Calu3 (cell line): Measurements from ENCODE around the gene SPSB3. TPM values are rescaled to one million over a fixed set of nuclear protein-coding genes. Genes with fewer than 3 reads are reported as not detected.

Experiments used
- BruUV-seq: library from RNA; stranded (reverse); fragments of 400-500 nt; replicated peaks from 2 replicates; lab custom pipeline; 2021; lab: Mats Ljungman, UMichigan
- CTCF ChIA-PET: fragments of 300-600 bp; sonication (Branson Sonifier 250); formaldehyde crosslinking; loops from one replicate; lab custom pipeline; 2022; ENCODE audit warnings: antibody characterized with exemption; lab: Charles Lee
- DNase-seq: peaks from one replicate; pipeline ENCODE4 v3.0.0; 2022
- H3K27ac Mint-ChIP-seq: one replicate; pipeline ENCODE4 v1.8.0; 2022; ENCODE audit warnings: mixed read lengths; ENCODE audit not compliant: unreplicated experiment
- H3K27me3 Mint-ChIP-seq: one replicate; pipeline ENCODE4 v1.8.0; 2022; ENCODE audit warnings: mixed read lengths; ENCODE audit not compliant: unreplicated experiment
- H3K36me3 Mint-ChIP-seq: one replicate; pipeline ENCODE4 v1.8.0; 2022; ENCODE audit warnings: mild to moderate bottlenecking, moderate library complexity, mixed read lengths; ENCODE audit not compliant: insufficient read depth, unreplicated experiment
- H3K4me1 Mint-ChIP-seq: one replicate; pipeline ENCODE4 v1.8.0; 2022; ENCODE audit warnings: mild to moderate bottlenecking, low read depth, mixed read lengths; ENCODE audit not compliant: unreplicated experiment
- H3K4me3 Mint-ChIP-seq: one replicate; pipeline ENCODE4 v1.8.0; 2022; ENCODE audit warnings: mild to moderate bottlenecking, low read depth, moderate library complexity, mixed read lengths; ENCODE audit not compliant: unreplicated experiment
- H3K9me3 Mint-ChIP-seq: one replicate; pipeline ENCODE4 v1.8.0; 2022; ENCODE audit warnings: low read depth, mixed read lengths; ENCODE audit not compliant: unreplicated experiment
- intact Hi-C: fragments of 100-400 bp; cut with micrococcal nuclease; formaldehyde crosslinking; loops from one replicate; pipeline ENCODE4 v1.10.0; 2022; ENCODE audit not compliant: unreplicated experiment
- total RNA-seq: library from RNA; stranded (reverse); gene quantifications from 2 replicates; pipeline ENCODE4 v1.2.3, GENCODE V29; 2022
- TF ChIP-seq, protein P1 (sequence below): fragments of 200-600 bp; IDR thresholded peaks from one replicate; pipeline ENCODE4 v1.8.0; 2022; ENCODE audit warnings: antibody characterized with exemption; ENCODE audit not compliant: unreplicated experiment

Gene SPSB3
- total RNA-seq, 1 experiment from 2014 or later: 44.3 TPM

- Mint-ChIP-seq H3K27ac (no peak overlapping the region), H3K27me3 (no peaks in the 10 kb centered on the region), H3K4me1 (peaks cover 8% of the 10 kb centered on the region), H3K36me3 (peaks cover 64% of the 10 kb centered on the region), H3K9me3 (no peaks in the 10 kb centered on the region), H3K4me3 (no peak overlapping the region)
- CTCF ChIA-PET: no interaction called here
- no peak for DNase-seq
- TF ChIP-seq, protein P1, sequence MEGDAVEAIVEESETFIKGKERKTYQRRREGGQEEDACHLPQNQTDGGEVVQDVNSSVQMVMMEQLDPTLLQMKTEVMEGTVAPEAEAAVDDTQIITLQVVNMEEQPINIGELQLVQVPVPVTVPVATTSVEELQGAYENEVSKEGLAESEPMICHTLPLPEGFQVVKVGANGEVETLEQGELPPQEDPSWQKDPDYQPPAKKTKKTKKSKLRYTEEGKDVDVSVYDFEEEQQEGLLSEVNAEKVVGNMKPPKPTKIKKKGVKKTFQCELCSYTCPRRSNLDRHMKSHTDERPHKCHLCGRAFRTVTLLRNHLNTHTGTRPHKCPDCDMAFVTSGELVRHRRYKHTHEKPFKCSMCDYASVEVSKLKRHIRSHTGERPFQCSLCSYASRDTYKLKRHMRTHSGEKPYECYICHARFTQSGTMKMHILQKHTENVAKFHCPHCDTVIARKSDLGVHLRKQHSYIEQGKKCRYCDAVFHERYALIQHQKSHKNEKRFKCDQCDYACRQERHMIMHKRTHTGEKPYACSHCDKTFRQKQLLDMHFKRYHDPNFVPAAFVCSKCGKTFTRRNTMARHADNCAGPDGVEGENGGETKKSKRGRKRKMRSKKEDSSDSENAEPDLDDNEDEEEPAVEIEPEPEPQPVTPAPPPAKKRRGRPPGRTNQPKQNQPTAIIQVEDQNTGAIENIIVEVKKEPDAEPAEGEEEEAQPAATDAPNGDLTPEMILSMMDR: no peak
- intact Hi-C loops: no loop called here
- no TSS peak for BruUV-seq
Measured at GRCh38 chr16:1766231-1766630, 16.1 kb downstream of the SPSB3 start.

DNA sequence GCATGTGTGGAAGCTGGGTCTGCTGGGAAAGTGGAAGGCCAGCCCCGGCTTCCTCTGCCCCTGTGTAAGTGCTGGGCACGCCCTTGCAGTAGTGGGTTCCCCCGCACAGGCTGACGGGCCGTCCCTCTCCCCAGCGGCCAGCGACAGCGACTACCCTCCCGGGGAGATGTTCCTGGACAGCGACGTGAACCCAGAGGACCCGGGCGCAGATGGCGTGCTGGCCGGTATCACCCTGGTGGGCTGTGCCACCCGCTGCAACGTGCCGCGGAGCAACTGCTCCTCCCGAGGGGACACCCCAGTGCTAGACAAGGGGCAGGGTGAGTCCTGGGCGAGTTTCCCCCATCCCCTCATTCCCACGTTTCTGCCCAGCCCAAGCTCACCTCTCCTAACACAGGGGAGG is 16.5 kb downstream of the SPSB3 start:
- no peak for DNase-seq
- peaks cover 64% of the 10 kb centered on the region for H3K36me3 Mint-ChIP-seq
- intact Hi-C loops: no loop called here
- H3K27me3 Mint-ChIP-seq: no peaks in the 10 kb centered on the region
- no peak overlapping the region for H3K27ac Mint-ChIP-seq
- peaks cover 8% of the 10 kb centered on the region for H3K4me1 Mint-ChIP-seq
- TF ChIP-seq, protein P1: no peak
- no peaks in the 10 kb centered on the region for H3K9me3 Mint-ChIP-seq
- CTCF ChIA-PET: no interaction called here
- BruUV-seq: no TSS peak
- H3K4me3 Mint-ChIP-seq: no peak overlapping the region

- intact Hi-C loops: no loop called here
- no peaks in the 10 kb centered on the region for H3K27me3 Mint-ChIP-seq
- peaks cover 61% of the 10 kb centered on the region for H3K36me3 Mint-ChIP-seq
- no TSS peak for BruUV-seq
- no peak overlapping the region for H3K4me3 Mint-ChIP-seq
- H3K27ac Mint-ChIP-seq: no peak overlapping the region
- H3K9me3 Mint-ChIP-seq: no peaks in the 10 kb centered on the region
- DNase-seq: no peak
- H3K4me1 Mint-ChIP-seq: peaks cover 2% of the 10 kb centered on the region
- TF ChIP-seq, protein P1: no peak
- CTCF ChIA-PET: interaction anchor here (0.5 kb wide), 1 partner anchor 127 kb away, joined by 3 read pairs; no protein-coding TSS in a partner anchor
Measured at GRCh38 chr16:1764971-1765370, 17.4 kb downstream of the SPSB3 start.

DNA sequence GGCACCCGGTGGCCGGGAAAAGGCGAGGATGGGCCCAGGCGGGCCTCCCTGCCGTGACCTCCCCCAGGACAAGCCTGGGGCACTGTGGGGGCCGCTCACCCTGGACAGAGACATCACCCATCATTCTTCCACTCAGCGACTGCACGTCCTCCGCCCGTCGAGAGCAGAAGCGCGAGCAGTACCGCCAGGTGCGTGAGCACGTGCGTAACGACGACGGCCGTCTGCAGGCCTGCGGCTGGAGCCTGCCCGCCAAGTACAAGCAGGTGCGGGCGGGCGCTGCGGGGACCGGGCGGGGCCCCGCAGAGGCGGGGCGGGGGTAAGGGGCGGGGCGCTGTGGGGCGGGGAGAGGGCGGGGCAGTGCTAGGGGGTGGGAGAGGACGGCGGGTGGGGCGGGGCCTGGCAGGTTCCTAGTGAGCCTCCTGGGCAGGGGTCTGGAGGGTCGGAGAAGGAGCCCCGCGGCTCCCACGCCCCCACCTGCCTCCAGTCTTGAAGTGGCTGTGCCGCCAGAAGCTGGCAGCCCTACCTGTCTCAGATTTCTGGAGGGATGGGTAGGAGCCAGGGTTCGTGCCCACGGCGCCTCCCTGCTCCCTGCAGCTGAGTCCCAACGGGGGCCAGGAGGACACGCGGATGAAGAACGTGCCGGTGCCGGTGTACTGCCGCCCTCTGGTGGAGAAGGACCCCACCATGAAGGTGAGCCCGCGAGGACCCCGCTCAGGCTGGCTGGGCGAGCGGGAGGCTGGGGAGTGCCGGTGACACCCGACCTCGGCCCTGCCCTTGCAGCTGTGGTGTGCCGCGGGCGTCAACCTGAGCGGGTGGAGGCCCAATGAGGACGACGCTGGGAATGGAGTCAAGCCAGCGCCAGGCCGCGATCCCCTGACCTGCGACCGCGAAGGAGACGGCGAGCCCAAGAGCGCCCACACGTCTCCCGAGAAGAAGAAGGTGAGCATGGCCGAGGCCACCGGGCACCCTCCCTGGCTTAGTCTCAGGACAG is 18.6 kb downstream of the SPSB3 start:
- H3K27ac Mint-ChIP-seq: no peak overlapping the region
- DNase-seq: no peak
- BruUV-seq: no TSS peak
- no peak overlapping the region for H3K4me3 Mint-ChIP-seq
- peaks cover 59% of the 10 kb centered on the region for H3K36me3 Mint-ChIP-seq
- no peaks in the 10 kb centered on the region for H3K4me1 Mint-ChIP-seq
- H3K27me3 Mint-ChIP-seq: no peaks in the 10 kb centered on the region
- CTCF ChIA-PET: no interaction called here
- intact Hi-C loops: no loop called here
- TF ChIP-seq, protein P1: peak; percentile 15
- no peaks in the 10 kb centered on the region for H3K9me3 Mint-ChIP-seq
